AG08396 (cell line): Measurements from ENCODE around the gene RBM44.
"Not testable (repeated sequence)": the region's sequence is repeated elsewhere in the genome, so short reads cannot be mapped to it uniquely, and the experiment has no call there.

ENCODE experiments used
- DNase-seq: peaks from one replicate; pipeline ENCODE4 v3.0.0; 2012; ENCODE audit warnings: low spot score, mixed read lengths

Gene RBM44, protein sequence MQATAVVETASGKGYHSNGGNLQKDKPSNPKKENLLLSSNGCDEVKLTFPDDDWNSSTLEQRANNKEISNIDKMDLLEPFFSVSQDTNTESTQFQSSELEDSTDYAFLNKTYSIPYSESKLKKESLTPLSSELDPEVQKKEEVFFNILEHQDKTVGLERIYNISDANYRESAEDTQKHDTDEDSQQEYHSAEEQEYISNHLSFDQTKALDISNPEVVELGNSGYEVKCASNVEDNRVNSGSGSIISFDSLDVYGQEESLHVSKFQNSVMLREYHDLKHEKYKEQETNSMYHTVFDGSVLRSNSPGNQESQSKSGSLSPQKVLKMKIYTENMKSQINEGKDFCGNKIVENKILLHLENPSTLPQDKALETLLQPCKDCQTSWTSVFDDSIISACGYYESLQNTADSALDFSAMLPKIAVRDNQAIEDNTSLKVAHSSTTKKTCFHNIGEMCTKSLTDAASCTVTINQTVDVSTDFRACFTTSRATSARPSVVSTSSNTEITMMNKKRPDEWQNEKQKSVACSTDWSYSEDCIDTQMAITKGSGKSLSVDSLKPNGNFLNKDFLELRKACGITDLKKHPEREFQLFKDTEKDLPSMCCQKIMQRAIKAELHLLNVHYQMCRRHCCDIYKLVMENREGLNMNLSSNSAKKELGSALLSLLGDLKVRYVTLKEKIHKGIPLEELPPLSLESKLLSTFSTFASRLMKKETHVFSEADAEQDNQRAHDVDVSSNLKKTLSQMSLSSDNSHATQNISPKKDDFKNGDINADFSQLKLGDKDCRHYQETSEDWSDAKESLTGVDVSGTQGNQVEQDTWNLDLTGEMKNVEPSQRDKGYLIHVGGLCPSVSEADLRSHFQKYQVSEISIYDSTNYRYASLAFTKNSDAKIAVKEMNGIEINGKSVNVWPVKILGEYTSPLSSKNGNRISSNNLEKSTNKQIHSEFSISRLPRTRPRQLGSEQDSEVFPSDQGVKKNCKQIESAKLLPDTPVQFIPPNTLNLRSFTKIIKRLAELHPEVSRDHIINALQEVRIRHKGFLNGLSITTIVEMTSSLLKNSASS

GRCh38 chr2:237798236-237799059 lies at the start of gene RBM44:
TSS of gene RBM44 (plus strand) at chr2:237798779. CDS start at chr2:237813610, 14,831 bp downstream.
- DNase-seq, result no peak

- DNase-seq, result no peak
These were observed 49.6 kb upstream of the RBM44 start for GRCh38 chr2:237749002-237749401.

DNA sequence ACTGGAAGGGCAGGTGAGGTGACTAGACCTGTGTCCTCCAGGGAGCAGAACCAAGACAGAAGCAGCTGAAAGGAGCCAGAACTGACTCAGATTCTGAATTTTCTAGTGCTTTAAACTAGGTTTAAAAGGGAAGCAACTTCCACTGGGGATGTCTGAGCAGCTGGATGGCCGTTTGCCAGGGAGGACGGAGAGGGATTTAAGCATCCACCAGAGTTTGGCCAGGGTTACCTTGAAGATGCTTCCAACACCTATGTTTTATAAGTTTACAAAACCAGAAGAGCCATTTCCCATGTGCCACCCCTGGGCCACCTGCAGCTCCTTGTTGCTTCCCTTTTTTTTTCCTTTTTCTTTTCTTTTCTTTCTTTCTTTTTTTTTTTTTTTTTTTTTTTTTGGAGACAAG lies 48.6 kb upstream of the RBM44 start:
- no peak for DNase-seq

- DNase-seq, result not testable (repeated sequence)
These were observed 48.1 kb upstream of the RBM44 start for GRCh38 chr2:237750441-237750840.

- no peak for DNase-seq
These were observed 45.8 kb upstream of the RBM44 start for GRCh38 chr2:237752761-237753165.

DNA sequence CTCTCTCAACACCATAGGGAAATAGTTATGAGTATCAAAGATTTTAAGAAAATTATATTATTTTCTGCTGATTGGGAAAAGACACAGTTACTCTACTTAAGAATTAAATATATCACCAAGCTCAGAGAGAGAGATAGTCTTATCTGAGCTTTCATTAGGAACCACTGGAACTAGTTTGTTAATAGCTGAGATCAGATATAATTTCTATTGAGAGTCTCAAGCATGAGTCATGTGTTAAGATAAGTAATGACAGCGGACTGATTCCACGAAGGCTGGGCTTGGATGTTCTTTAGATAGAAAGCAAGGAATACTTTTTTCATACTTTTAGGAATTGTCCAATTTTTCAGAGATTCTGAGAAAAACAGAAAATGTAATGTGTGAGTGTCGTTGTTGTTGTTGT lies 44.4 kb upstream of the RBM44 start:
- DNase-seq, result no peak

GRCh38 chr2:237754626-237755248 lies 43.8 kb upstream of the RBM44 start:
- no peak for DNase-seq

GRCh38 chr2:237757616-237758015 lies 41.0 kb upstream of the RBM44 start:
- DNase-seq, result no peak

GRCh38 chr2:237758185-237758584 lies 40.4 kb upstream of the RBM44 start:
- DNase-seq, result no peak

GRCh38 chr2:237759176-237759575 lies 39.4 kb upstream of the RBM44 start:
- DNase-seq, result no peak

- no peak for DNase-seq
These were observed 37.8 kb upstream of the RBM44 start for GRCh38 chr2:237760506-237761502.

DNA sequence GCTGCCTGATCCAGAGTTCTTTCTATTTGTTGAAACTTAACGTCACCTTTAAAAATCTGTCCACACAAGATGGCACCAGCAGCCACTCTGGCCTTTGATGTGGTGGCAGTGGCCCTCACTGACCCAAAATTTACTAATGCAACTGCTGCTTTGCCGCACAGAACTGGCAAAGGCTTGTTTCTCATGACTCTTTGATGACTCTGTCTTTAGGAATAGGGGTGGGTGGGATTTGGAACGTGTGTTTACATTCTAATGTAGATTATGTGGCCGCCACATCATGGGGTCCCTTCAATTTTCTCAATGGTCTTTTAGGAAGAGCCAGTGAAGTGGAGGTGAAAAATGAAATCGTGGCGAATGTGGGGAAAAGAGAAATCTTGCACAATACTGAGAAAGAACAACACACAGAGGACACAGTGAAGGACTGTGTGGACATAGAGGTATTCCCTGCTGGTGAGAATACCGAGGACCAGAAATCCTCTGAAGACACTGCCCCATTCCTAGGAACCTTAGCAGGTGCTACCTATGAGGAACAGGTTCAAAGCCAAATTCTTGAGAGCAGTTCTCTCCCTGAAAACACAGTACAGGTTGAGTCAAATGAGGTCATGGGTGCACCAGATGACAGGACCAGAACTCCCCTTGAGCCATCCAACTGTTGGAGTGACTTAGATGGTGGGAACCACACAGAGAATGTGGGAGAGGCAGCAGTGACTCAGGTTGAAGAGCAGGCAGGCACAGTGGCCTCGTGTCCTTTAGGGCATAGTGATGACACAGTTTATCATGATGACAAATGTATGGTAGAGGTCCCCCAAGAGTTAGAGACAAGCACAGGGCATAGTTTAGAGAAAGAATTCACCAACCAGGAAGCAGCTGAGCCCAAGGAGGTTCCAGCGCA lies 36.0 kb upstream of the RBM44 start:
- peak; percentile 68 for DNase-seq

- DNase-seq, result no peak
These were observed 34.8 kb upstream of the RBM44 start for GRCh38 chr2:237763812-237764211.

DNA sequence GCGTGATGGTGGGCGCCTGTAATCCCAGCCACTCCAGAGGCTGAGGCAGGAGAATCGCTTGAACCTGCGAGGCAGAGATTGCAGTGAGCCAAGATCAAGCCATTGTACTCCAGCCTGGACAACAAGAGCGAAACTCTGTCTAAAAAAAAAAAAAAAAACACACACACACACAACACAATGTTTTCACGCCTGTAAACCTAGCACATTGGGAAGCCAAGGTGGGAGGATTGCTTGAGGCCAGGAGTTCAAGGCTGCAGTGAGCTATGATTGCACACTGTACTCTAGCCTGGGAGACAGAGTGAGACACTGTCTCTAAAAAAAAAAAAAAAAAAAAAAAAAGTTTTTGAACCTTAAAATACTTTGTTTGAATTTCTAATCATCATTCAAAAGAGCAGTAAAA lies 33.5 kb upstream of the RBM44 start:
- not testable (repeated sequence) for DNase-seq

- no peak for DNase-seq
These were observed 32.7 kb upstream of the RBM44 start for GRCh38 chr2:237765875-237766274.

GRCh38 chr2:237766340-237766739 lies 32.2 kb upstream of the RBM44 start:
- peak; percentile 37 for DNase-seq

DNA sequence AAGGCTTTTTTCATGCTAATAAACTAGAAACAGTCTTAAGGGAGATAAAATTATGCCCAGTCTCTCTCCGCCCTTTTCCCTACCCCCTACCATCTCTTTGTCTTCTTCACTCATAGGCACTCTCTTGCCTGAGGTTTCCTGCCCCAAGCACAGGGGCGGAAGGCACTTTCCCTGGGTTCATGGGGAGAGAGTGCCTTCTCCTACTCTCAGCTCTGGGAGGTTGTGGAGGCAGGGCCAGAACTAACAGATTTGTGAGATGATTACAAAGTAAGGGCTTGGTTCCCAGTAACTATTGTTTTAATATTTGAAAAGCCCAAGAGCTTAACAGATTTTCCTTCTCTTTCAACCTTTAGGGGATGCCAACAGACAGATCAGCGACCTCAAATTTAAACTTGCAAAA lies 26.1 kb upstream of the RBM44 start:
- no peak for DNase-seq

- DNase-seq, result no peak
These were observed 24.8 kb upstream of the RBM44 start for GRCh38 chr2:237773826-237774225.
